SK-N-SH treated with all-trans-retinoic acid at 6 μM for 48 hours (cell line): ENCODE results near the gene FGGY.
A peak's percentile ranks its signal among the peaks of the same experiment; 100 is the strongest.
"Not testable (repeated sequence)": the region's sequence is repeated elsewhere in the genome, so short reads cannot be mapped to it uniquely, and the experiment has no call there.

Experiments used
- ATAC-seq: fragments of 200-7000 bp; cut with Tn5 transposase; 3 replicates; pipeline ENCODE4 v1.9.1; 2020; ENCODE audit warnings: mild to moderate bottlenecking, moderate library complexity
- ARNTL ChIP-seq: fragments of 450-650 bp; formaldehyde crosslinking; IDR thresholded peaks from 2 replicates; pipeline ENCODE4 v1.5.0; 2020; ENCODE audit warnings: low read depth, mild to moderate bottlenecking, moderate library complexity, borderline replicate concordance
- CREB5 ChIP-seq: fragments of 250-450 bp; sonication (Bioruptor Pico); IDR thresholded peaks from 2 replicates; pipeline ENCODE4 v1.5.1; 2020; ENCODE audit warnings: low read depth, mild to moderate bottlenecking, moderate library complexity
- CSDC2 ChIP-seq: fragments of 250-450 bp; sonication (Bioruptor Pico); IDR thresholded peaks from 2 replicates; pipeline ENCODE4 v1.5.0; 2020; ENCODE audit warnings: mild to moderate bottlenecking, moderate library complexity
- CSRNP3 ChIP-seq: fragments of 250-450 bp; sonication (Bioruptor Pico); IDR thresholded peaks from 2 replicates; pipeline ENCODE4 v1.5.1; 2021; ENCODE audit warnings: mild to moderate bottlenecking, moderate library complexity
- ESRRG ChIP-seq: fragments of 250-450 bp; sonication (Bioruptor Pico); IDR thresholded peaks from 2 replicates; pipeline ENCODE4 v1.6.1; 2021; ENCODE audit warnings: mild to moderate bottlenecking
- GLIS3 ChIP-seq: fragments of 250-450 bp; sonication (Bioruptor Pico); IDR thresholded peaks from 2 replicates; pipeline ENCODE4 v1.5.0; 2020; ENCODE audit warnings: mild to moderate bottlenecking, moderate library complexity
- ISL1 ChIP-seq: fragments of 250-450 bp; sonication (Bioruptor Pico); IDR thresholded peaks from 2 replicates; pipeline ENCODE4 v2.1.2; 2022; ENCODE audit warnings: mild to moderate bottlenecking, moderate library complexity
- OSR1 ChIP-seq: fragments of 250-450 bp; sonication (Bioruptor Pico); IDR thresholded peaks from 2 replicates; pipeline ENCODE4 v1.8.0; 2022; ENCODE audit warnings: moderate library complexity, mild to moderate bottlenecking, inconsistent platforms
- PATZ1 ChIP-seq: fragments of 250-450 bp; sonication (Bioruptor Pico); IDR thresholded peaks from 2 replicates; pipeline ENCODE4 v1.8.0; 2020; ENCODE audit warnings: mild to moderate bottlenecking, moderate library complexity, borderline replicate concordance
- PPARA ChIP-seq: fragments of 250-450 bp; sonication (Bioruptor Pico); IDR thresholded peaks from 2 replicates; pipeline ENCODE4 v1.5.0; 2020; ENCODE audit warnings: mild to moderate bottlenecking, borderline replicate concordance
- RARB ChIP-seq: fragments of 250-450 bp; sonication (Bioruptor Pico); IDR thresholded peaks from 2 replicates; pipeline ENCODE4 v1.8.0; 2021; ENCODE audit warnings: mild to moderate bottlenecking, moderate library complexity
- SNAI2 ChIP-seq: fragments of 250-450 bp; sonication (Bioruptor Pico); IDR thresholded peaks from 2 replicates; pipeline ENCODE4 v1.5.0; 2020; ENCODE audit warnings: mild to moderate bottlenecking, moderate library complexity
- TCF4 ChIP-seq: fragments of 250-450 bp; sonication (Bioruptor Pico); IDR thresholded peaks from 2 replicates; pipeline ENCODE4 v1.8.0; 2021; ENCODE audit warnings: mild to moderate bottlenecking, moderate library complexity, borderline replicate concordance
- TOX ChIP-seq: fragments of 250-450 bp; sonication (Bioruptor Pico); IDR thresholded peaks from 2 replicates; pipeline ENCODE4 v1.8.0; 2021; ENCODE audit warnings: mild to moderate bottlenecking, moderate library complexity, borderline replicate concordance
- ZC3H10 ChIP-seq: fragments of 250-450 bp; sonication (Bioruptor Pico); IDR thresholded peaks from 2 replicates; pipeline ENCODE4 v1.5.1; 2021; ENCODE audit warnings: mild to moderate bottlenecking, moderate library complexity
- ZFP30 ChIP-seq: fragments of 450-650 bp; formaldehyde crosslinking; IDR thresholded peaks from 2 replicates; pipeline ENCODE4 v1.5.0; 2022; ENCODE audit warnings: mild to moderate bottlenecking, moderate library complexity
- ZNF565 ChIP-seq: fragments of 450-650 bp; formaldehyde crosslinking; conservative IDR thresholded peaks from 2 replicates; pipeline ENCODE4 v1.5.0; 2020; ENCODE audit warnings: low read depth, mild to moderate bottlenecking, moderate library complexity
- ZNF70 ChIP-seq: fragments of 450-650 bp; formaldehyde crosslinking; IDR thresholded peaks from 2 replicates; pipeline ENCODE4 v1.5.0; 2020; ENCODE audit warnings: mild to moderate bottlenecking, moderate library complexity
- ZNF8 ChIP-seq: fragments of 450-650 bp; formaldehyde crosslinking; IDR thresholded peaks from 2 replicates; pipeline ENCODE4 v1.5.0; 2020; ENCODE audit warnings: mild to moderate bottlenecking, moderate library complexity

Gene FGGY

GRCh38 chr1:59350521-59350920 lies 53.6 kb downstream of the FGGY start:
- no peak for ATAC-seq
- TF ChIP-seq ISL1 (CRISPR knock-in tag) (no peak), CSDC2 (CRISPR knock-in tag) (no peak), ZNF8 (CRISPR knock-in tag) (no peak), GLIS3 (CRISPR knock-in tag) (no peak), ZNF70 (no peak), ZC3H10 (CRISPR knock-in tag) (no peak), CSRNP3 (CRISPR knock-in tag) (no peak), ZNF565 (no peak), ARNTL (CRISPR knock-in tag) (no peak), PATZ1 (no peak), SNAI2 (no peak)

- ATAC-seq, result no peak
- no peak for TF ChIP-seq PPARA (CRISPR knock-in tag)
- TF ChIP-seq TCF4, result no peak
- TF ChIP-seq PATZ1, result no peak
- no peak for TF ChIP-seq CREB5
- no peak for TF ChIP-seq TOX (CRISPR knock-in tag)
- no peak for TF ChIP-seq OSR1
Measured at GRCh38 chr1:59352065-59352464, 55.2 kb downstream of the FGGY start.

GRCh38 chr1:59353453-59353852 lies 56.6 kb downstream of the FGGY start:
- TF ChIP-seq CREB5 (no peak), ZFP30 (CRISPR knock-in tag) (no peak), ZNF70 (peak; percentile 24; the same call in 1 of the 2 replicates), TOX (CRISPR knock-in tag) (no peak), CSRNP3 (CRISPR knock-in tag) (no peak)
- no peak for ATAC-seq

GRCh38 chr1:59354239-59354638 lies 57.3 kb downstream of the FGGY start:
- not testable (repeated sequence) for ATAC-seq

- no peak for ATAC-seq
- no peak for TF ChIP-seq ZNF565
- no peak for TF ChIP-seq ZNF8 (CRISPR knock-in tag)
- no peak for TF ChIP-seq ZC3H10 (CRISPR knock-in tag)
- TF ChIP-seq ESRRG, result no peak
- no peak for TF ChIP-seq OSR1
- TF ChIP-seq ISL1 (CRISPR knock-in tag), result no peak
- TF ChIP-seq ZFP30 (CRISPR knock-in tag), result no peak
- TF ChIP-seq TCF4, result no peak
- TF ChIP-seq SNAI2, result no peak
- TF ChIP-seq ZNF70, result no peak
- no peak for TF ChIP-seq TOX (CRISPR knock-in tag)
- no peak for TF ChIP-seq RARB (CRISPR knock-in tag)
- TF ChIP-seq, all 23 proteins: peak for 0
Measured at GRCh38 chr1:59354709-59355337, 57.9 kb downstream of the FGGY start.
